ENCODE measurements around the gene C10orf62.

DNA sequence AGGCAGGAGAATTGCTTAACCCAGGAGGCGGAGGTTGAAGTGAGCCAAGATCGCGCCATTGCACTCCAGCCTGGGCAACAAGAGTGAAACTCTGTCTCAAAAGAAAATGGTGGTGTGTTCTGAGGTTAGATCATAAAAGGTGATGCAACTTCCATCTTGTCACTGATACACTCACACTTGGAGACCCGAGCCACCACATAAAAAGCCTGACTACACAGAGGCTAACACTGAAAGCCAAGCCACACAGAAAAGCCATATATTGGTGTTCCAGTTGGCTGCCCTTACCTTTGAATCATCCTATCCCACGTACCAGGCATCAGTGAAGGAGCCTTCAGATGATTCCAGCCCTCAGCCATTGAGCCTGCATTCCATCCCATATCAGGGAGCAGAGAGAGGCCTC is 39.8 kb downstream of the C10orf62 start:
- TF ChIP-seq POLR2A (IDR thresholded peaks at IDR 0.05; ENCODE audit: low read depth, low read length) = no peak
- TF ChIP-seq TAF1 (IDR thresholded peaks at IDR 0.05; ENCODE audit: borderline replicate concordance, low read depth, low read length) = no peak
- TF ChIP-seq POLR2AphosphoS5 (IDR thresholded peaks at IDR 0.05; ENCODE audit: low read depth, low read length) = no peak
